Mesenteric fat pad (tissue), 1 donor: ENCODE measurements around the gene EGF. TPM values are rescaled to one million over a fixed set of nuclear protein-coding genes. Genes with fewer than 3 reads are reported as not detected.
"Not testable (repeated sequence)": the region's sequence is repeated elsewhere in the genome, so short reads cannot be mapped to it uniquely, and the experiment has no call there.

Source experiments
- DNase-seq: peaks from one replicate; pipeline ENCODE4 v3.0.0-alpha.2; 2020; ENCODE audit warnings: low spot score
- total RNA-seq: library from RNA; stranded (reverse); fragmentation: NEBNext Ultra II Directional; extraction: Animal tissue kit (Norgen Biotek cat#: 25700); gene quantifications from one replicate; pipeline ENCODE4 v1.2.1, GENCODE V29; 2021
- donor health status: DM: yes; HTN: yes; CAD: no.

The EGF gene
- total RNA-seq, 1 donor from 2014 or later = not detected

- no peak for DNase-seq
Observed at GRCh38 chr4:109914322-109914721, 1.6 kb downstream of the EGF start.

- DNase-seq = no peak
Observed at GRCh38 chr4:109915385-109916026, 2.8 kb downstream of the EGF start.

- DNase-seq = no peak
Observed at GRCh38 chr4:109916027-109916409, 3.3 kb downstream of the EGF start.

GRCh38 chr4:109921384-109921808 lies 8.7 kb downstream of the EGF start:
- no peak for DNase-seq

- DNase-seq = no peak
Observed at GRCh38 chr4:109925396-109925795, 12.7 kb downstream of the EGF start.

GRCh38 chr4:109928327-109929045 lies 15.8 kb downstream of the EGF start:
- DNase-seq = no peak

- no peak for DNase-seq
Observed at GRCh38 chr4:109930464-109930863, 17.8 kb downstream of the EGF start.

GRCh38 chr4:109930872-109931271 lies 18.2 kb downstream of the EGF start:
- DNase-seq = no peak

- DNase-seq = no peak
Observed at GRCh38 chr4:109931318-109931717, 18.6 kb downstream of the EGF start.

GRCh38 chr4:109937352-109937751 lies 24.7 kb downstream of the EGF start:
- DNase-seq = not testable (repeated sequence)

GRCh38 chr4:109939190-109939589 lies 26.5 kb downstream of the EGF start:
- DNase-seq = no peak

- no peak for DNase-seq
Observed at GRCh38 chr4:109942292-109942926, 29.7 kb downstream of the EGF start.

- DNase-seq = no peak
Observed at GRCh38 chr4:109943745-109944144, 31.1 kb downstream of the EGF start.

GRCh38 chr4:109944591-109944990 lies 31.9 kb downstream of the EGF start:
- no peak for DNase-seq

GRCh38 chr4:109945056-109945455 lies 32.4 kb downstream of the EGF start:
- no peak for DNase-seq

- DNase-seq = no peak
Observed at GRCh38 chr4:109946120-109946519, 33.4 kb downstream of the EGF start.

GRCh38 chr4:109947457-109947856 lies 34.8 kb downstream of the EGF start:
- DNase-seq = no peak

GRCh38 chr4:109947918-109948317 lies 35.2 kb downstream of the EGF start:
- DNase-seq = no peak

- DNase-seq = not testable (repeated sequence)
Observed at GRCh38 chr4:109949099-109949718, 36.5 kb downstream of the EGF start.

- no peak for DNase-seq
Observed at GRCh38 chr4:109952612-109953011, 39.9 kb downstream of the EGF start.

- DNase-seq = no peak
Observed at GRCh38 chr4:109953556-109953955, 40.9 kb downstream of the EGF start.

- DNase-seq = no peak
Observed at GRCh38 chr4:109955146-109955545, 42.5 kb downstream of the EGF start.
